Bronchial epithelial cell (primary cell): ENCODE data around the gene RHEB. TPM values are rescaled to one million over a fixed set of nuclear protein-coding genes. Genes with fewer than 3 reads are reported as not detected.

ENCODE experiments used
- DNase-seq: peaks from one replicate; pipeline ENCODE4 v3.0.0-alpha.2; 2010; ENCODE audit warnings: low read depth
- FAIRE-seq: peaks from 2 replicates; lab custom pipeline; 2011; peaks lifted over from hg19 to GRCh38; lab: Jason Lieb, UNC
- H3K27me3 ChIP-seq: 2 replicates; pipeline ENCODE4 v1.5.1; 2011; ENCODE audit warnings: low read length; ENCODE audit not compliant: control insufficient read depth, insufficient read depth
- H3K36me3 ChIP-seq: 2 replicates; pipeline ENCODE4 v1.5.1; 2011; ENCODE audit warnings: low read length; ENCODE audit not compliant: control insufficient read depth, insufficient read depth
- H3K4me3 ChIP-seq: 2 replicates; pipeline ENCODE4 v1.5.1; 2011; ENCODE audit warnings: mild to moderate bottlenecking, low read depth, low read length, control low read depth
- CTCF ChIP-seq: IDR thresholded peaks from 2 replicates; pipeline ENCODE4 v1.5.1; 2011; ENCODE audit warnings: mild to moderate bottlenecking, moderate library complexity, low read length, control low read depth, inconsistent platforms; ENCODE audit not compliant: insufficient read depth, severe bottlenecking
- total RNA-seq: library from RNA; depleted of rRNA; stranded (reverse); fragments of >200 nt; gene quantifications from 2 replicates; pipeline ENCODE4 v1.2.1, GENCODE V29; 2014

Gene RHEB
- total RNA-seq, 1 donor from 2014 or later: 68.7 TPM

- FAIRE-seq (no peak), DNase-seq (no peak)
- TF ChIP-seq CTCF: no peak
- H3K4me3 ChIP-seq: no peak overlapping the region
- peaks cover 3% of the 10 kb centered on the region for H3K27me3 ChIP-seq
- no peaks in the 10 kb centered on the region for H3K36me3 ChIP-seq
Measured at GRCh38 chr7:151451156-151451555, 68.5 kb downstream of the RHEB start.

GRCh38 chr7:151449990-151450389 is 69.7 kb downstream of the RHEB start:
- no peak for TF ChIP-seq CTCF
- FAIRE-seq (no peak), DNase-seq (no peak)
- Histone ChIP-seq H3K36me3 (no peaks in the 10 kb centered on the region), H3K4me3 (no peak overlapping the region), H3K27me3 (peaks cover 3% of the 10 kb centered on the region)

- peaks cover 3% of the 10 kb centered on the region for H3K27me3 ChIP-seq
- TF ChIP-seq CTCF: peak; percentile 73
- FAIRE-seq: no peak
- peak overlapping the region; percentile 45 for H3K4me3 ChIP-seq
- H3K36me3 ChIP-seq: no peaks in the 10 kb centered on the region
- peak; percentile 22 for DNase-seq
Measured at GRCh38 chr7:151448261-151449252, 71.1 kb downstream of the RHEB start.

DNA sequence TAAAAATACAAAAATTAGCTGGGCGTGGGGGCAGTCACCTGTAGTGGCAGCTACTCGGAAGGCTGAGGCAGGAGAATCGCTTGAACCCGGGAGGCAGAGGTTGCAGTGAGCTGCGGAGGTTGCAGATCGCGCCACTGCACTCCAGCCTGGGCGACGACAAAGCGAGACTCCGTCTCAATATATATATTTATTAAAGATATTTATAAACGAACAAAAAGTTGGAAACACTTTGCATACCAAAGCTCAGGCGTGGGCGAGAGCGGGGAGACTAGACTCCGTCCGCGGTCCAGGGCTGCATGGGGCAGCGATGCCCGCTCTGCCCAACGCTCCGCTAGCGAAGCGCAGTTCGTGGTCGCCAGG is 71.8 kb downstream of the RHEB start:
- TF ChIP-seq CTCF: no peak
- DNase-seq (no peak), FAIRE-seq (no peak)
- Histone ChIP-seq H3K36me3 (no peaks in the 10 kb centered on the region), H3K27me3 (peaks cover 3% of the 10 kb centered on the region), H3K4me3 (peak overlapping the region; percentile 45)

GRCh38 chr7:151447312-151447711 is 72.4 kb downstream of the RHEB start:
- no peak for TF ChIP-seq CTCF
- FAIRE-seq (no peak), DNase-seq (no peak)
- Histone ChIP-seq H3K4me3 (no peak overlapping the region), H3K27me3 (peaks cover 3% of the 10 kb centered on the region), H3K36me3 (no peaks in the 10 kb centered on the region)

- FAIRE-seq: no peak
- no peak overlapping the region for H3K4me3 ChIP-seq
- H3K27me3 ChIP-seq: peaks cover 1% of the 10 kb centered on the region
- no peak for DNase-seq
- no peak for TF ChIP-seq CTCF
- H3K36me3 ChIP-seq: no peaks in the 10 kb centered on the region
Measured at GRCh38 chr7:151446412-151446811, 73.3 kb downstream of the RHEB start.
